NCI-H510A treated with DMSO at 0.1 percent for 48 hours (cell line): Measurements from ENCODE around the gene MYO1C.
"Not testable (repeated sequence)": the region's sequence is repeated elsewhere in the genome, so short reads cannot be mapped to it uniquely, and the experiment has no call there.

Source experiments
- DNase-seq: peaks from one replicate; lab custom pipeline; 2025; lab: John Stamatoyannopoulos, UW

MYO1C gene

DNA sequence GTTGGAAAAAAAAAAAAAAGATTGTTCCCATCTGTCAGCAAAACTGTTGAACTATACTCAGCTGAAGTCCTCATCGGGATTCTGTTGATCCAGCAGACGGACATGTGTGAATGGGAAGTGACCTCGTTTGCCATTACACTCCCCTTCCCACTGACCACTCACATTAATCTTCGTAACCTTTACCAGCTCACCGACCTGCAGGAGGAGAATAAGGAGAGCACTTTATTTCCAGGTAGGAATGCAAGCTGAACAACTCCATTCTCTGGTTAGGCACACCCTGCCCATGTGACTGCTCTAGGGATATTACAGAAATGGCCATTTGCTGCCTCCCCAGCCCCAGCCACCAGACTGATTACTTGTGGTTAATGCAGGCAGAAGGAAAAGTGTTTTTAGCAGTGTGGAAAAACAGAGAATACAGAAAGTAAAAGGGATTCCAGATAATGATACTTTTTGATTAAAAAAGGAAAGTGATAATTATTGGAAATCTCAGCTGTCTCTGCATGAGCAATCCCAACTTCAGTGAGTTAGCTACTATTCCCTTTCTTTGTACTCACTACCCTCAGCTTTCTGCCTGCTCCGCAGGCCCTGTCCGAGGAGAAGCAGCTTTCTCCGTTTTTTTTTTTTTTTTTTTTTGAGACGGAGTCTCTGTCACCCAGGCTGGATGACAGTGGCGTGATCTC, 68.9 kb downstream of the MYO1C start:
- DNase-seq: no peak

DNA sequence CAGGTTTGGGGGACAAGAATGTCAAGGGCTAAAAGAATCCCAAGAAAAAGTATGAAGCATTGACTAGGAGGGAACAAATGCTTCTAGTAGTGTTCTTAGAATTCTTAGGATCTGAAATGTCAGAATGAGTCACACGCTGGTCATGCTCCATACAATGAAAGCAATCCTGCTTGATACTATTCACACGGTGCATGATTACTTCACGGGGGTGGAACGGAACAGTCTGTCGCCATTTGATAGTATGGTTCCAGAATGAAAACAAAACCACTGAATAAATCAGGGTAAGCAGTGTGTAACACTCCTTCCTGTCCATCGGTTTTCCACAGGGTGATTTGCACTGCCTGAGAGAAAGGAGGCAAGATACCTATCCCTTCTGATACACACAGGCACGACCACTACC, 69.6 kb downstream of the MYO1C start:
- no peak for DNase-seq

DNA sequence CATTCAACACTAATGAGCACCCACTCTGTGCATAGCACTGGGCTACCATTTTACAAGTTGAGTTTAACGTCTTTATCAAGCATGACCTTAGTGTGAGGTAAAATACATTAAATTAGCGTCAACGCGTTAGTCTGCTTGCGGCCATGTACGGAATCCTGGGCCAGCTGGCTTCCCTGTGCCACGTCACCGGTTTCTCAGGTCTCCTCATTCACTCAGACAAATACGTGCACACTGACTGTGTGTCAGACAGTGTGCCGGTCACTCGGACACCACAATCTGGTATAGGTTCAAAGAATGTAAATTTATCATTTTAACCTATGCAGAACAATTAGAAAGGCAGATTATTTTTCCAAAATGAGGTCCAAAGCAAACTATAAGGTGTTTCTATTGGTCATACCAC, 71.0 kb downstream of the MYO1C start:
- DNase-seq: no peak

DNA sequence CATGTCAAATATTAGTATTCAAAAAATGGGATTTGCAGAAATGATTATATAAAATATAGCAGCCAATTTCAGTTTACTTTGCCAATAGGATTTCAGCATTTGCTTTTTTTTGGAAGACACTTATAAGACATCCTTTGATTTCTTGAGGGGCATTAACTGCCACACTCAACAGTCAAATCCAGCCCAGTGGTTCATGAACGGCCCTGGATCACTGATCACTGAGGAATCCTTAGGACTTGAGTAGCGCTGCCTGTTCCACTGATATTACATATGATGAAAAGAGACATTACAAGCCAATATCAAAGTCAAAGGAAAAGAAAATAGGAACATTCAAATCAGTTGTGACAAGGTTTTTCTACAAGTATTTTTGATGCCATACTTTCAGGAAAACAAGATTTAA, 71.5 kb downstream of the MYO1C start:
- no peak for DNase-seq

DNA sequence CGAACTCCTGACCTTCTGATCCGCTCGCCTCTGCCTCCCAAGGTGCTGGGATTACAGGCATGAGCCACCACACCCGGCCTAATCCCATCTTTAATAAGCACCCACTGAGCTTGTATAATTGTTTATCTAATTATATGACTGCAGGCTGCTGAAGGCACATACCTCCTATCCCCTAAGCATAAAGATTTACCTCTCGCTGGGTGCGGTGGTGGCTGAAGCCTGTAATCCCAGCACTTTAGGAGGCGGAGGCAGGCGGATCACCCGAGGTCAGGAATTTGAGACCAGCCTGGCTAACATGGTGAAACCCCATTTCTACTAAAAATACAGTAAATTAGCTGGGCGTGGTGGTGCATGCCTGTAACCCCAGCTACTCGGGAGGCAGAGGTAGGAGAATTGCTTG, 72.3 kb downstream of the MYO1C start:
- DNase-seq: no peak

DNA sequence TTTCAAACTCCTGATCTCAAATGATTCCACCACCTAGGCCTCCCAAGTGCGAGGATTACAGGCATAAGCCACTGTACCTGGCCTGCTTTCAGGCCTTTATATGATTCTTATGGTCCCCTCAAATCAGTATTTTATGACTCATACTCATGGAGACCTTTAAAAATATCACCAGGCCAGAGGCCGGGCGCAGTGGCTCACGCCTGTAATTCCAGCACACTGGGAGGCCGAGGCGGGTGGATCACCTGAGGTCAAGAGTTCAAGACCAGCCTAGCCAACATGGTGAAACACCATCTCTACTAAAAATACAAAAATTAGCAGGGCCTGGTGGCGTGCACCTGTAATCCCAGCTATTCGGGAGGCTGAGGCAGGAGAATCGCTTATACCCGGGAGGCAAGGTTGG, 74.0 kb downstream of the MYO1C start:
- not testable (repeated sequence) for DNase-seq

DNA sequence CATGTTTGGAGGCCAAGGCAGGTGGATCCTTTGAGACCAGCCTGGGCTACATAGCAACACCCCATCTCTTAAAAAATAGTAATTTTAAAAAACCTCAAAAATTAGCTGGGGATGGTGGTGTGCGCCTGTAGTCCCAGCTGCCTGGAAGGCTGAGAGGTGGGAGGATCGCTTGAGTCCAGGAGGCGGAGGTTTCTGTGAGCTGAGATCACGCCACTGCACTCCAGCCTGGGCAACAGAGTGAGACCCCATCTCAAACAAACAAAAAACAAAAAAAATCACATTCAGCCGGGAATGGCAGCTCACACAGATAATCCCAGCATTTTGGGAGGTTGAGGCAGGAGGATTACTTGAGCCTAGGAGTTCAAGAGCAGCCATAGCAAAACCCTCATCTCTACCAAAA, 76.1 kb downstream of the MYO1C start:
- no peak for DNase-seq

DNA sequence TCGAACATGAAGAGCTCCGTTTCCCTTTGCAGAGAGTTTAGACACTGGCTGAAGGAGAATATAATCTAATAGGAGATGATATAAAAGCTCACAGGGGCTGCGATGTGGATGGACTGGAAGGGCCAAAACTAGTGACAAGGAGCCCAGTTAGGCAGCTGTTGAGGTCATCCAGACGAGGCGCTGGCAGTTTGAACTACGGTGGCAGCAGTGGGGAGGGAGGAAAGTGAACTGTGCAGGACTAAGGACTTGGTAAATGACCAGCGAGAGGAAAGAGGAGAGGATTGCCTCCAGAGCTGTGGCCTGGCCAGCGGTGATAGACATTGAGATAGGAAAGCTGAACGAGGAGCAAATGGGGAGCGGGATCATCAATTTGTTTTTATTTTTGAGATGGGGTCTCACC, 77.9 kb downstream of the MYO1C start:
- no peak for DNase-seq
